HG03520 (cell line): ENCODE data around the gene SCMH1.
"Not testable (repeated sequence)": the region's sequence is repeated elsewhere in the genome, so short reads cannot be mapped to it uniquely, and the experiment has no call there.

Experiments
- ATAC-seq: cut with Tn5 transposase; IDR thresholded peaks from one replicate; pipeline ENCODE4 v1.9.1; 2021; ENCODE audit warnings: mild to moderate bottlenecking, moderate library complexity; ENCODE audit not compliant: unreplicated experiment

The SCMH1 gene

GRCh38 chr1:41217441-41217840 lies 24.7 kb downstream of the SCMH1 start:
- ATAC-seq, result no peak

- ATAC-seq, result no peak
Measured at GRCh38 chr1:41215623-41216022, 26.5 kb downstream of the SCMH1 start.

GRCh38 chr1:41213341-41213740 lies 28.8 kb downstream of the SCMH1 start:
- ATAC-seq, result no peak

GRCh38 chr1:41211608-41212007 lies 30.5 kb downstream of the SCMH1 start:
- ATAC-seq, result not testable (repeated sequence)

- ATAC-seq, result not testable (repeated sequence)
Measured at GRCh38 chr1:41207053-41207452, 35.1 kb downstream of the SCMH1 start.

GRCh38 chr1:41200728-41201127 lies 41.4 kb downstream of the SCMH1 start:
- ATAC-seq, result no peak

GRCh38 chr1:41199375-41199774 lies 42.7 kb downstream of the SCMH1 start:
- no peak for ATAC-seq

- no peak for ATAC-seq
Measured at GRCh38 chr1:41192456-41193178, 49.5 kb downstream of the SCMH1 start.

GRCh38 chr1:41184446-41184845 lies 57.7 kb downstream of the SCMH1 start:
- ATAC-seq, result no peak

- ATAC-seq, result not testable (repeated sequence)
Measured at GRCh38 chr1:41178230-41178629, 63.9 kb downstream of the SCMH1 start.

GRCh38 chr1:41175546-41175945 lies 66.6 kb downstream of the SCMH1 start:
- no peak for ATAC-seq

- ATAC-seq, result no peak
Measured at GRCh38 chr1:41174170-41174569, 67.9 kb downstream of the SCMH1 start.

- no peak for ATAC-seq
Measured at GRCh38 chr1:41173651-41174050, 68.5 kb downstream of the SCMH1 start.

GRCh38 chr1:41171266-41171874 lies 70.7 kb downstream of the SCMH1 start:
- no peak for ATAC-seq

GRCh38 chr1:41169799-41170180 lies 72.3 kb downstream of the SCMH1 start:
- no peak for ATAC-seq

GRCh38 chr1:41169066-41169798 lies 72.9 kb downstream of the SCMH1 start:
- no peak for ATAC-seq

GRCh38 chr1:41167667-41168066 lies 74.4 kb downstream of the SCMH1 start:
- ATAC-seq, result no peak

GRCh38 chr1:41164727-41165126 lies 77.4 kb downstream of the SCMH1 start:
- no peak for ATAC-seq

GRCh38 chr1:41162441-41162840 lies 79.7 kb downstream of the SCMH1 start:
- ATAC-seq, result no peak

GRCh38 chr1:41161846-41162245 lies 80.3 kb downstream of the SCMH1 start:
- no peak for ATAC-seq

GRCh38 chr1:41160498-41161110 lies 81.5 kb downstream of the SCMH1 start:
- ATAC-seq, result no peak

- ATAC-seq, result no peak
Measured at GRCh38 chr1:41158966-41159365, 83.1 kb downstream of the SCMH1 start.
